NCI-H748 (cell line): ENCODE results near the gene HIVEP3.

Experiments used
- DNase-seq: peaks from one replicate; lab custom pipeline; 2025; ENCODE audit not compliant: unreplicated experiment; lab: John Stamatoyannopoulos, UW

The HIVEP3 gene

GRCh38 chr1:41894808-41895483, 23.8 kb downstream of the HIVEP3 start:
- no peak for DNase-seq

- no peak for DNase-seq
Observed at GRCh38 chr1:41894101-41894807, 24.5 kb downstream of the HIVEP3 start.

- no peak for DNase-seq
Observed at GRCh38 chr1:41892301-41892781, 26.4 kb downstream of the HIVEP3 start.

GRCh38 chr1:41891199-41891896, 27.4 kb downstream of the HIVEP3 start:
- peak; percentile 60 for DNase-seq

- DNase-seq, result no peak
Observed at GRCh38 chr1:41890825-41891198, 27.9 kb downstream of the HIVEP3 start.

- DNase-seq, result no peak
Observed at GRCh38 chr1:41889506-41890414, 29.0 kb downstream of the HIVEP3 start.

GRCh38 chr1:41888756-41889155, 30.0 kb downstream of the HIVEP3 start:
- DNase-seq, result no peak

- DNase-seq, result no peak
Observed at GRCh38 chr1:41887365-41887764, 31.4 kb downstream of the HIVEP3 start.

GRCh38 chr1:41884256-41885230, 34.2 kb downstream of the HIVEP3 start:
- DNase-seq, result no peak

- no peak for DNase-seq
Observed at GRCh38 chr1:41883507-41883906, 35.2 kb downstream of the HIVEP3 start.

- peak; percentile 84 for DNase-seq
Observed at GRCh38 chr1:41882486-41882885, 36.2 kb downstream of the HIVEP3 start.

GRCh38 chr1:41882068-41882477, 36.6 kb downstream of the HIVEP3 start:
- DNase-seq, result peak; percentile 100

GRCh38 chr1:41880950-41881885, 37.5 kb downstream of the HIVEP3 start:
- DNase-seq, result peak; percentile 72

GRCh38 chr1:41880261-41880660, 38.5 kb downstream of the HIVEP3 start:
- DNase-seq, result peak; percentile 59

GRCh38 chr1:41879617-41880016, 39.1 kb downstream of the HIVEP3 start:
- DNase-seq, result no peak

GRCh38 chr1:41878911-41879310, 39.8 kb downstream of the HIVEP3 start:
- no peak for DNase-seq

GRCh38 chr1:41878495-41878894, 40.2 kb downstream of the HIVEP3 start:
- DNase-seq, result no peak

- DNase-seq, result no peak
Observed at GRCh38 chr1:41876576-41877445, 41.9 kb downstream of the HIVEP3 start.
